GM12878 (cell line): ENCODE measurements around the gene C5orf15. TPM values are rescaled to one million over a fixed set of nuclear protein-coding genes. Genes with fewer than 3 reads are reported as not detected.

Experiments
- BRCA1 ChIP-seq: IDR thresholded peaks from 2 replicates; pipeline ENCODE4 v1.6.1; 2011; ENCODE audit warnings: low read depth, low read length, improper control_type of control experiment
- CHD1 ChIP-seq: IDR thresholded peaks from 2 replicates; pipeline ENCODE4 v1.6.1; 2012; ENCODE audit warnings: low read depth, low read length, improper control_type of control experiment
- CHD2 ChIP-seq: IDR thresholded peaks from 2 replicates; pipeline ENCODE4 v1.6.1; 2011; ENCODE audit warnings: low read depth, low read length, improper control_type of control experiment, borderline replicate concordance
- GATAD2B ChIP-seq: fragments of 450-650 bp; conservative IDR thresholded peaks from 2 replicates; pipeline ENCODE4 v1.6.1; 2017; ENCODE audit warnings: low read depth, mild to moderate bottlenecking, moderate library complexity
- HDAC2 ChIP-seq: fragments of 200-600 bp; sonication (generic); IDR thresholded peaks from 2 replicates; pipeline ENCODE4 v1.6.1; 2017
- JUNB ChIP-seq: IDR thresholded peaks from 2 replicates; pipeline ENCODE4 v1.6.1; 2016; ENCODE audit warnings: antibody characterized with exemption, mild to moderate bottlenecking
- JUND ChIP-seq: IDR thresholded peaks from 2 replicates; pipeline ENCODE4 v1.6.1; 2012; ENCODE audit warnings: low read depth, mild to moderate bottlenecking, low read length, improper control_type of control experiment, moderate library complexity
- MTA2 ChIP-seq: fragments of 450-650 bp; IDR thresholded peaks from 2 replicates; pipeline ENCODE4 v1.6.1; 2016; ENCODE audit warnings: low read depth, mild to moderate bottlenecking, moderate library complexity
- NBN ChIP-seq: fragments of 450-650 bp; IDR thresholded peaks from 2 replicates; pipeline ENCODE4 v1.6.1; 2016
- NR2C1 ChIP-seq: fragments of 450-650 bp; IDR thresholded peaks from 2 replicates; pipeline ENCODE4 v1.6.1; 2017; ENCODE audit warnings: antibody characterized with exemption, mild to moderate bottlenecking, moderate library complexity
- POU2F2 ChIP-seq: IDR thresholded peaks from 3 replicates; pipeline ENCODE4 v1.6.1; 2011; ENCODE audit warnings: low read depth, mild to moderate bottlenecking, low read length, borderline replicate concordance
- RELA ChIP-seq: fragments of 450-650 bp; IDR thresholded peaks from 2 replicates; pipeline ENCODE4 v1.8.0; 2014; ENCODE audit warnings: borderline replicate concordance; ENCODE audit not compliant: partially characterized antibody
- SMARCA5 ChIP-seq: fragments of 450-650 bp; IDR thresholded peaks from 2 replicates; pipeline ENCODE4 v1.6.1; 2017; ENCODE audit warnings: mild to moderate bottlenecking
- TCF7 ChIP-seq: IDR thresholded peaks from 2 replicates; pipeline ENCODE4 v1.6.1; 2014; ENCODE audit warnings: antibody characterized with exemption, borderline replicate concordance
- YBX1 ChIP-seq: fragments of 450-650 bp; IDR thresholded peaks from 2 replicates; pipeline ENCODE4 v1.6.1; 2016; ENCODE audit warnings: antibody characterized with exemption
- YY1 ChIP-seq: IDR thresholded peaks from 2 replicates; pipeline ENCODE4 v1.6.1; 2011; ENCODE audit warnings: low read depth, mild to moderate bottlenecking, low read length
- ZBED1 ChIP-seq: IDR thresholded peaks from 2 replicates; pipeline ENCODE4 v1.6.1; 2016; ENCODE audit warnings: borderline replicate concordance
- ZBTB11 ChIP-seq: fragments of 450-650 bp; formaldehyde crosslinking; IDR thresholded peaks from 2 replicates; pipeline ENCODE4 v1.5.0; 2022; ENCODE audit warnings: mild to moderate bottlenecking, missing genetic modification characterization
- ZNF384 ChIP-seq: IDR thresholded peaks from 2 replicates; pipeline ENCODE4 v1.6.1; 2012; ENCODE audit warnings: low read depth, mild to moderate bottlenecking, low read length, improper control_type of control experiment, borderline replicate concordance
- polyA plus RNA-seq, 11 experiments: library from polyadenylated mRNA; depleted of rRNA in 4 of 11; unstranded in 6 of 11; stranded (reverse) in 5 of 11; fragments of >200 nt; fragmentation: Nextera tagmentation in 4 of 11; fragmentation: Illumina TruSeq in 1 of 11; extraction: Ambion mirVana in 4 of 11; extraction: Trizol in 1 of 11; gene quantifications; 1 replicate in 1 of 11; 2 replicates in 10 of 11; pipeline versions ENCODE4 v1.2.1 to v1.2.3, GENCODE V29; 2011 to 2016; ENCODE audit warnings: inconsistent platforms in 2 of 11, missing spikeins in 2 of 11, low read depth in 1 of 11
- total RNA-seq, 4 experiments: library from RNA; depleted of rRNA in 3 of 4; stranded (reverse); fragments of >200 nt in 3 of 4; fragmentation: Illumina TruSeq in 1 of 4; extraction: Trizol in 1 of 4; gene quantifications; 2 replicates each; pipeline versions ENCODE4 v1.2.1 to v1.2.3, GENCODE V29; 2013 to 2021

The C5orf15 gene
- total and polyA plus RNA-seq, 10 of the 15 experiments (the other 5 are each of a cell fraction or from before 2014, with no cell fraction given) = 21.7 to 69.6 (median 46.0) TPM

- TF ChIP-seq ZBTB11 (CRISPR knock-in tag) (no peak), MTA2 (no peak; the same call in 1 of the 2 replicates), NBN (peak; percentile 43), ZBED1 (no peak), JUNB (no peak), RELA (no peak), ZNF384 (no peak), JUND (no peak), TCF7 (0 out of 2 replicates have a peak, but pooled peaks have one; percentile 27), CHD2 (no peak), POU2F2 (0 out of 3 replicates have a peak, but pooled peaks have one; percentile 26), YY1 (no peak), YBX1 (no peak), BRCA1 (no peak), NR2C1 (no peak), SMARCA5 (no peak), CHD1 (no peak), GATAD2B (no peak), HDAC2 (no peak)
Observed at GRCh38 chr5:133969654-133970324, 1.4 kb upstream of the C5orf15 start (continued).
